NCI-H446 (cell line): ENCODE results near the gene PCSK2.

ENCODE experiments used
- DNase-seq, 2 experiments: peaks; one replicate each; lab custom pipeline; 2025; lab: John Stamatoyannopoulos, UW

Gene PCSK2

GRCh38 chr20:17445543-17445942, 218.7 kb downstream of the PCSK2 start:
- peak; percentile 13 to 86 for DNase-seq

- DNase-seq = no peak
Observed at GRCh38 chr20:17446171-17446570, 219.3 kb downstream of the PCSK2 start.

- no peak for DNase-seq
Observed at GRCh38 chr20:17448071-17448470, 221.2 kb downstream of the PCSK2 start.

GRCh38 chr20:17449031-17449430, 222.2 kb downstream of the PCSK2 start:
- DNase-seq = no peak

- no peak for DNase-seq
Observed at GRCh38 chr20:17452441-17452840, 225.6 kb downstream of the PCSK2 start.

GRCh38 chr20:17453592-17453991, 226.8 kb downstream of the PCSK2 start:
- no peak for DNase-seq

GRCh38 chr20:17456279-17456678, 229.4 kb downstream of the PCSK2 start:
- no peak for DNase-seq

- no peak for DNase-seq
Observed at GRCh38 chr20:17457079-17457478, 230.2 kb downstream of the PCSK2 start.

GRCh38 chr20:17457588-17458190, 230.8 kb downstream of the PCSK2 start:
- no peak for DNase-seq

- no peak for DNase-seq
Observed at GRCh38 chr20:17460119-17460518, 233.3 kb downstream of the PCSK2 start.

- no peak for DNase-seq
Observed at GRCh38 chr20:17461941-17462340, 235.1 kb downstream of the PCSK2 start.

GRCh38 chr20:17463711-17464110, 236.9 kb downstream of the PCSK2 start:
- no peak for DNase-seq

GRCh38 chr20:17465236-17465635, 238.4 kb downstream of the PCSK2 start:
- no peak for DNase-seq

GRCh38 chr20:17466641-17467040, 239.8 kb downstream of the PCSK2 start:
- DNase-seq = no peak

GRCh38 chr20:17467120-17467655, 240.3 kb downstream of the PCSK2 start:
- no peak for DNase-seq

- no peak for DNase-seq
Observed at GRCh38 chr20:17468073-17468840, 241.4 kb downstream of the PCSK2 start.

GRCh38 chr20:17469246-17470030, 242.6 kb downstream of the PCSK2 start:
- no peak for DNase-seq

GRCh38 chr20:17470521-17470920, 243.7 kb downstream of the PCSK2 start:
- DNase-seq = no peak

GRCh38 chr20:17470973-17471372, 244.1 kb downstream of the PCSK2 start:
- no peak for DNase-seq

GRCh38 chr20:17471606-17472187, 244.9 kb downstream of the PCSK2 start:
- no peak for DNase-seq

- DNase-seq = no peak
Observed at GRCh38 chr20:17473659-17474058, 246.8 kb downstream of the PCSK2 start.

GRCh38 chr20:17479063-17479657, 252.3 kb downstream of the PCSK2 start:
- DNase-seq = no peak
